Breast epithelium (tissue), 4 donors: ENCODE data around the gene FNBP1. TPM values are rescaled to one million over a fixed set of nuclear protein-coding genes. Genes with fewer than 3 reads are reported as not detected.

Experiments
- DNase-seq, 2 donors: peaks; one replicate each; pipeline ENCODE4 v3.0.0-alpha.2; 2019; ENCODE audit warnings: low spot score in 2 of 2
- H3K27ac ChIP-seq, 2 donors: fragments of 200-600 bp; sonication (generic) in 1 of 2; one replicate each; pipeline ENCODE4 v1.5.1; 2016 to 2019; ENCODE audit warnings: mild to moderate bottlenecking in 1 of 2
- H3K27me3 ChIP-seq, 2 donors: fragments of 200-600 bp; sonication (generic) in 1 of 2; one replicate each; pipeline versions ENCODE4 v1.5.1 to v1.6.0; 2017 to 2019; ENCODE audit warnings: control low read depth in 1 of 2, mild to moderate bottlenecking in 1 of 2
- H3K36me3 ChIP-seq: fragments of 200-600 bp; one replicate; pipeline ENCODE4 v1.5.1; 2019
- H3K4me1 ChIP-seq, 2 donors: fragments of 200-600 bp; sonication (generic); one replicate each; pipeline ENCODE4 v1.5.1; 2016 to 2019; ENCODE audit warnings: control low read depth in 1 of 2
- H3K4me3 ChIP-seq, 3 donors: fragments of 200-600 bp; sonication (generic); 1 replicate in 2 of 3; 2 replicates in 1 of 3; pipeline ENCODE4 v1.5.1; 2016 to 2019; ENCODE audit warnings: mild to moderate bottlenecking in 3 of 3, moderate library complexity in 2 of 3
- H3K9me3 ChIP-seq, 2 donors: fragments of 200-600 bp; sonication (generic) in 1 of 2; one replicate each; pipeline ENCODE4 v1.5.1; 2016 to 2019; ENCODE audit warnings: control low read depth in 1 of 2
- CTCF ChIP-seq, 3 donors: fragments of 450-650 bp; IDR thresholded peaks; one replicate each; pipeline ENCODE4 v1.5.1; 2016 to 2017; ENCODE audit warnings: antibody characterized with exemption in 3 of 3, mild to moderate bottlenecking in 3 of 3, moderate library complexity in 3 of 3
- POLR2A ChIP-seq: fragments of 450-650 bp; IDR thresholded peaks from one replicate; pipeline ENCODE4 v1.6.1; 2016; ENCODE audit warnings: antibody characterized with exemption, mild to moderate bottlenecking, moderate library complexity
- POLR2AphosphoS5 ChIP-seq, 3 donors: sonication (generic); formaldehyde crosslinking; IDR thresholded peaks; one replicate each; pipeline ENCODE4 v1.6.1; 2017; ENCODE audit warnings: antibody characterized with exemption in 3 of 3
- intact Hi-C: fragments of 100-400 bp; cut with DNase I; formaldehyde crosslinking; loops from one replicate; pipeline ENCODE4 v1.15.1; 2023; ENCODE audit warnings: low total_unique reads
- total RNA-seq, 3 donors: library from RNA; depleted of rRNA; stranded (reverse); fragments of >200 nt; gene quantifications; one replicate each; pipeline ENCODE4 v1.1.0, GENCODE V29; 2016

The FNBP1 gene
- total RNA-seq, 3 donors from 2014 or later = 31.3 to 49.8 (median 41.9) TPM

GRCh38 chr9:129914051-129914450 lies 128.9 kb downstream of the FNBP1 start:
- H3K9me3 ChIP-seq = no peaks in the 10 kb centered on the region

GRCh38 chr9:129910628-129911567 lies 132.1 kb downstream of the FNBP1 start:
- DNase-seq = no peak
- no peaks in the 10 kb centered on the region for H3K4me1 ChIP-seq

More at GRCh38 chr9:129914051-129914450, 128.9 kb downstream of the FNBP1 start:
- TF ChIP-seq POLR2A (no peak), POLR2AphosphoS5 (IDR thresholded peaks at IDR 0.05) (no peak), CTCF (IDR thresholded peaks at IDR 0.05) (no peak)
- no peak for DNase-seq
- H3K4me1 ChIP-seq = no peaks in the 10 kb centered on the region
- H3K27me3 ChIP-seq = no peaks in the 10 kb centered on the region
- H3K27ac ChIP-seq = no peak overlapping the region
- intact Hi-C loops = no loop called here
- no peaks in the 10 kb centered on the region for H3K36me3 ChIP-seq
- H3K4me3 ChIP-seq = no peak overlapping the region

GRCh38 chr9:129909851-129910250 lies 133.1 kb downstream of the FNBP1 start:
- TF ChIP-seq POLR2A (no peak), POLR2AphosphoS5 (IDR thresholded peaks at IDR 0.05) (no peak), CTCF (IDR thresholded peaks at IDR 0.05) (no peak)
- H3K27ac ChIP-seq = no peak overlapping the region
- H3K9me3 ChIP-seq = no peaks in the 10 kb centered on the region
- no peak overlapping the region for H3K4me3 ChIP-seq
- DNase-seq = no peak
- H3K27me3 ChIP-seq = no peaks in the 10 kb centered on the region
- intact Hi-C loops = no loop called here
- no peaks in the 10 kb centered on the region for H3K36me3 ChIP-seq
- H3K4me1 ChIP-seq = no peaks in the 10 kb centered on the region

More at GRCh38 chr9:129910628-129911567, 132.1 kb downstream of the FNBP1 start:
- Histone ChIP-seq H3K9me3 (no peaks in the 10 kb centered on the region), H3K4me3 (no peak overlapping the region), H3K36me3 (no peaks in the 10 kb centered on the region), H3K27me3 (no peaks in the 10 kb centered on the region), H3K27ac (no peak overlapping the region)
- no peak for TF ChIP-seq POLR2A
- intact Hi-C loops = no loop called here

- H3K27ac ChIP-seq = no peak overlapping the region
- no peak overlapping the region for H3K4me3 ChIP-seq
- no peak for TF ChIP-seq POLR2AphosphoS5 (IDR thresholded peaks at IDR 0.05)
- TF ChIP-seq CTCF (IDR thresholded peaks at IDR 0.05) = no peak
- no peak for TF ChIP-seq POLR2A
- H3K27me3 ChIP-seq = no peaks in the 10 kb centered on the region
- H3K9me3 ChIP-seq = no peaks in the 10 kb centered on the region
- DNase-seq = no peak
- H3K4me1 ChIP-seq = no peaks in the 10 kb centered on the region
- intact Hi-C loops = no loop called here
- no peaks in the 10 kb centered on the region for H3K36me3 ChIP-seq
Measured at GRCh38 chr9:129908906-129909305, 134.1 kb downstream of the FNBP1 start.

- H3K36me3 ChIP-seq = no peaks in the 10 kb centered on the region
- intact Hi-C loops = no loop called here
- H3K9me3 ChIP-seq = no peaks in the 10 kb centered on the region
- no peak for DNase-seq
- no peaks in the 10 kb centered on the region for H3K4me1 ChIP-seq
- TF ChIP-seq POLR2AphosphoS5 (IDR thresholded peaks at IDR 0.05) (no peak), POLR2A (no peak), CTCF (IDR thresholded peaks at IDR 0.05) (no peak)
- no peak overlapping the region for H3K4me3 ChIP-seq
- H3K27me3 ChIP-seq = no peaks in the 10 kb centered on the region
- H3K27ac ChIP-seq = no peak overlapping the region
Measured at GRCh38 chr9:129907201-129907600, 135.8 kb downstream of the FNBP1 start.
